Right renal pelvis (tissue), 4 donors: ENCODE measurements around the gene CCDC70. TPM values are rescaled to one million over a fixed set of nuclear protein-coding genes. Genes with fewer than 3 reads are reported as not detected.
A peak's percentile ranks its signal among the peaks of the same experiment; 100 is the strongest.

Experiments
- DNase-seq, 4 donors: peaks; one replicate each; pipeline ENCODE4 v3.0.0-alpha.2; 2013; ENCODE audit warnings: low read depth in 4 of 4, low spot score in 3 of 4, missing footprints in 1 of 4
- polyA plus RNA-seq, 4 donors: library from polyadenylated mRNA; unstranded; fragments of 120-200 nt; gene quantifications; one replicate each; pipeline ENCODE4 v1.2.1, GENCODE V29; 2013; ENCODE audit not compliant: insufficient read length in 4 of 4

The CCDC70 gene
- polyA plus RNA-seq, 4 donors: not detected

DNA sequence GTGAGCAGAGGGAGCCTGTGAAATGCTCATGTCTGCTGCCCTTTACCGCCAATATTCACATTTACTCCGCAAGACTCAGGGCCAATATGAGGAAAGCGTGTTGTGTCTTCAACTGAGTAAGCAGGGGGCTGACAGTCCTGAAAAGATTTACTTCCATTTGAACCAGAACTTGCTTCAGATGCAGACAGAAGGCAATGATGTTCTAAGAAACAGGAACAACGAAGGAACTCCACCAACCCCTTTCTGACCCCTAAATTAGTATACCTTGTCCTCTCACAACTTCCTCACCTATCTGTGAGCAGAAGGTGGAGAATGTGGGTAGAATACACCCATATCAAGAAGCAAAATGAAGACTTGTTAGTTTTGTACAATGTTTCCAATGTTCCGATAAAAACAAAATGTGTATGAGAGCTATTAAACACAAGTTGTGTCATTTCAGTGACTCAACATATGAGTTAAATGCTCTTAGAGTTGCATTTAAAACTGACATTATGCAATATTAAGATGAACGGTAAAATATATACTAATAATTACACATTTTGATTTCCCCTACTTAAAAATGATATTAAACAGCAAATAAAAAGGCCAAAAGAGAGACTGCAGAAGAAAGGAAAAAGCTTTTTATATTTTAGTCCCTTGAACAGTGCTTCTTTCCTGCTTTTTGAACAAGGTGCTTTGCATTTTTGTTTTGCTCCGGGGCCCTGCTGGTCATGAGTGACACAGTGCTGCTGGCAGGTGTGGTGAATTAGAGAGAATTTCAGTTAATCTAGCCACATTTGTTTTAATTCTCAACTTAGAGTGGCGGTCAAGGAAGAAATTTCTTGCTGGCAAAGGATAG is 32.8 kb upstream of the CCDC70 start:
- no peak for DNase-seq

GRCh38 chr13:51829568-51829899 is 32.2 kb upstream of the CCDC70 start:
- DNase-seq: no peak

DNA sequence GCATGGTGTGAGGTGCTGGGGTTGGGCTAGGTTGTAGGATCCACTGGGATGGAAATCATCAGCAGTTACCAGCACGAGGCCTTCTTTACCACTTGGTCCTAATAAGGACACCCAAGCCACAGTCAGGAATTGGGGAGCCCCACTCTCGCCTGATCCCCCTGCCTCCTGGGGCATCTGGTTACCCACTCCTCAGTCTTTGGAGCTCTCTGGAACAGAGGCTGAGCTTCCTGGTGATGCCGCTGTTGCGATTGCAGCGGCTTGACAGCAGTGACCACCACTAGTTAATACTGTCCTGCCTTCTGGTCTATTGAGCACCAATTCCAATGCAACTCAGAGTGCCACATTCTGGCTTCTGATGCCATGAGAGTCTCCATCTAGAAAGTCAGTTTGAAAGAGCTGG is 30.2 kb upstream of the CCDC70 start:
- no peak for DNase-seq

DNA sequence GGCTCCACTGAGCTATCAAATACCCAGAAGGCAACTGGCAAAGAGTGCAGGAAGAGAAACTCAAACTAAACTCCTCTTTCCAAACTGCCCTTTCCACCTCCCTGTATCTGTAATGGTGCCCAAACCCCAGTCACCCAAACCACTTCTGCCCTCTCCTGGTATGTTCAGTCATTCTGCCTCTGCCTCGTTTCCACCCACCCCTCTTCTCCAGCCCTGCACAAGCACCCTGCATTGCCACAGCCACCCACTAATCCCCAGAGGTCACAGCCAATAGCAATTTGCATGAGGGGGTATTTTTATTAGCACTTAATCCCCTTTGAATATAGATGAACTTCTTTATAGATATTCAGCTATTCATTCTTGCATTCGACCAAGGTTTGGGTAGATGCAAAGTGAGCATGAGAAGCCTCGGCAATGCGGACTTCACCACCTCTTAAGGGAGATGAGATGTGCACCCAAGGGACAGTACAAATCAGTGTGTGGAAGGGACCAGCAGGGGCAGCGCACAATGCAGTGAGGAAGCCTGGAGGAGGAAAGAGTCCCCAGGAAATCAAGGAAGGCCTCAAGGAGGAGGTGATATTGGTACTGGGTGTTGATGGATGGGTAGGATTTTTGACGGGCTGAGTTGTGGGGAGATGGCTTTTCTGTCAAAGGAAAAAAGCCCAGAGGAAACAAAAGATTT is 29.2 kb upstream of the CCDC70 start:
- DNase-seq: no peak

GRCh38 chr13:51833980-51834379 is 27.8 kb upstream of the CCDC70 start:
- no peak for DNase-seq

DNA sequence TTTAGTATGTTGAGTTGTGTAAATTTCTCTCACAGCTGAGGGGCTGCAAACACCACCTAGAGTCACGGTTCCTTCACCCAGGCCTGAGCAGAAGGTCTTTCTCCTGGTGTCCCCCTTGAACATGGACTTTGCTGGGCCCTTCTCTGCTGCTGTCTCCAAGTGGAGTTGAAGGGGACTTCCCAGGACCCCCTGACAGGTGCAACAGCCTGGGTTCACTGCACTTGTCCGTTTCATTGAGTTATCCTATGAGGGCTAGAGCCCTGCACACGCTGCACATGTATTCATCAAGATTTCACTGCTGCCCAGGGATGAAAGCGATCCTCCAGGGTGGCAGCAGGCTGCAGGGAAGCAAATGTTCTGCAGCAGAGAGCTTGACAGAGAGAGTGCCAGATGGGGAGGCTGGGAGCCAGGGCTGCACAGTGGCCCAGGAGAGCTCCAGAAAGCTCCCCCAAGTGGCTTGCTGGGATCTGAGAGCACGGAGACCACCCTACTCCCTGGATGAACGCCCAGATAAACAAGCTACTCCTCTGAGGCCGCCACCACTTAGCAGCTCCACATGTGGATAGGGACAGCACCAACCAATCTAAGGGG is 27.1 kb upstream of the CCDC70 start:
- DNase-seq: no peak

- DNase-seq: no peak
These were observed 24.8 kb upstream of the CCDC70 start for GRCh38 chr13:51837016-51837415.

GRCh38 chr13:51838240-51838846 is 23.4 kb upstream of the CCDC70 start:
- no peak for DNase-seq

- DNase-seq: no peak
These were observed 21.8 kb upstream of the CCDC70 start for GRCh38 chr13:51839711-51840540.

DNA sequence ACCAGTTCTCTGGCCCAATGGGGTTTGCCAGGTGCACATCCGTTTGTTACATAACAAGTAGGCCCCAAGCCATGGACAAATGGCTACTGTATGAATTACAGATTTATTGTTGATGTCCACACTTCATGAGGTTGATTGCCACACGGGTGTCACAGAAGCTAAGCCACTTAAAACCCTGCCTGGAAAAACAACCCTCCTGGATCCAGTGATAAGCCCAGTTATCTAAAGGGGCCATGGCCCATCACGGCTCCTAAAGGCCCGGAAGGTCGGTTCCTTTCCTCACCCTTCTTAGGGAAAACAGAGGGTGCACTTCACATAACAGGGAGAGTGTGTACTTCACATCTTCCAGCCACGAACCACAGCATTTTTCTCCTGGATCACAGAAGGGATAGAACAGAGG is 20.9 kb upstream of the CCDC70 start:
- DNase-seq: no peak

- no peak for DNase-seq
These were observed 20.0 kb upstream of the CCDC70 start for GRCh38 chr13:51841732-51842131.

GRCh38 chr13:51843529-51843928 is 18.2 kb upstream of the CCDC70 start:
- no peak for DNase-seq

- DNase-seq: peak; percentile 7 to 22 (median 18)
These were observed 16.8 kb upstream of the CCDC70 start, which contains the start of gene TMEM272 for GRCh38 chr13:51844862-51845573. Gene TMEM272 (minus strand): TSS chr13:51845177. CDS start chr13:51838530, 6,647 bp downstream.

DNA sequence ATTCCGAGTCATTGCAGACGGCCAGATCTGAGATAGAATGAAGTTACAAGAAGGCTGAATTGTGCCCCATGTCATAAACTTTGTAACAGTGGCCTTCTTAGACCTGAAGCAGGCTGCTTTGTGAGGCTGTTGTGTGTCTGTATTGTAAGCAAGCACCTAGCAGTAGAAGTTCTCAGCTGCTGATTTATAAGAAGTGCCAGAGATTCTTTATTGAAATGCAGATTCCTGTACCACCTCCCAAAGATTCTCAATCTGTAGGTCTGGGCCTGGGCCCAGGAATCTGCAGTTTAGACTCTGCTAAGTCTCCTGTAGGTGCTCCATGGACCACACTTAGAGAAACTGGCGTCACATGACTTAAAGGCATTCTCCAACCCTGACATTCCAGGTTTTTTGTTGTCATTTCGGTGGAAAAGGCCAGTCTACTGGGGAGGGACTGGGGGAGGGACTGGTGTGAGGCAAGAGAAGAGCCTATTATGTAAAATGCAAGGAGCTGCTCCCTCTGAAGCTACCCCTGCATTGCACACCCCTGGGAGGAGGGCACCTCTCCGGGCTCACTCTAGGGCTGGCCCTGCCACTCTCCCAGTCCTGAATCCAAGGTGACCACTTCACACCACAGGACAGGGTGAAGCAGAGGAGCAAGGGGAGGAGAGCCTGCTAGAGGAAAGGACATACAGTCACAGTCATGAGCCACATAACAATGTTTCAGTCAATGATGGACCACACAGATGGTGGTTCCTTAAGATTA is 16.0 kb upstream of the CCDC70 start:
- no peak for DNase-seq

DNA sequence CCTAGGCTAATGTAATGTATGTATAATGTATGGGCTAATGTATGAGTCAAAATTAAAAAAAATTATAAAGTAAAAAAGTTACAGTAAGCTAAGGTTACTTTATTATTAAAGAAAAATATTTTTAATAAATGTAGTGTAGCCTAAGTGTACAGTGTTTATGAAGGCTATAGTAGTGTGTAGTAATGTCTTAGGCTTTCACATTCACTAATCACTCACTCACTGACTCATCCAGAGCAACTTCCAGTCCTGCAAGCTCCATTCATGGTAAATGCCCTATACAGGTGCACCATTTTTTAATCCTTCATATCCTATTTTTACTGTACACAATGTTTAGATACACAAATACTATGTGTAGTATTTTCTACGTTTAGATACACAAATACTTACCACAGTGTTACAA is 15.0 kb upstream of the CCDC70 start:
- no peak for DNase-seq

GRCh38 chr13:51848674-51849073 is 13.1 kb upstream of the CCDC70 start:
- no peak for DNase-seq

DNA sequence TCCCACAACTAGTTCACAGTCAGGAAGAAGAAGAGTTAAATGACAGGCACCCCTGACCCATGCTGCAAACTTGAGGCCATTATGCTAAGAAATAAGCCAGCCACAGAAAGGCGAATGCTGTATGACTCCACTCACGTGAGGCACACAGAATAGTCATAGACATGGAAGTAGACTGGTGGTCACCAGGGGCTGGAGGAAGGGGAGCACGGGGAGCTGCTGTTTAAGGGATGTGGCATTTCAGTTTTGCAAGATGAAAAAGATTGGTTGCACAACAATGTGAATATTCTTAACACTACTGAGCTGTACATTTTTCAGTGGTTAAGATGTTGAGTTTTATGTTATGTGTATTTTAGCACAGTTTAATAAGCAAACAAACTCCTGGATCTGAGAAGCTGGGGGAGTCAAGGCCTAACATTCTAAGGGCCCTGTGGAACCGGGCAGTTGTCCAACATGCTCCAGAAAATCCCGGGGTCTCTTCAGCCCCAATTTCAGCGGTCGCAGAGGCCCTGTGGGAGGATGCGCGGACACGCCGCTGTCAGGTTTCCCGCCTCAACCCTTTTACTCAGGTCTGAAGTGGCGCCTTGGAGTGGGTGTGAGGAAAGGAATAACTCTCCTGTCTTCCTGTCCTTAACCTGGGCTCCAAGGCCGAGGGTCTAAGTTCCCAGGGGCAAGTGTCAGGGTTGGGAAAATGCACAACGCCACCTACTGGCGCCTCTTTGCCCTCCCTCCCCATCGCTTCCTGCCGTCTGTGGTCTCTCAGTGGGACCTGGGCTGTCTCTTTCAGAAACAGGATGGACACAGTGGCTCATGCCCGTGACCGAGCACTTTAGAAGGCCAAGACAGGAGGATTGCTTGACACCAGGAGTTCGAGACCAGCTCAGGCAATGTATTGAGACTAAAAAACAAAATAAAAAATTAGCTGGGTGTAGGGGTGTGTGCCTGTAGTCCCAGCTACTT is 12.3 kb upstream of the CCDC70 start:
- DNase-seq: no peak
